ENCODE results near the gene TENT5C.

TENT5C gene

GRCh38 chr1:117659550-117660270 lies 53.9 kb downstream of the TENT5C start:
- no peak for DNase-seq

- DNase-seq, result no peak
Observed at GRCh38 chr1:117660271-117660965, 54.6 kb downstream of the TENT5C start.

- no peak for DNase-seq
Observed at GRCh38 chr1:117661027-117661426, 55.2 kb downstream of the TENT5C start.

- DNase-seq, result no peak
Observed at GRCh38 chr1:117662667-117663066, 56.8 kb downstream of the TENT5C start.

- DNase-seq, result no peak
Observed at GRCh38 chr1:117663156-117663902, 57.5 kb downstream of the TENT5C start.

GRCh38 chr1:117664314-117664713 lies 58.5 kb downstream of the TENT5C start:
- DNase-seq, result peak; percentile 26 to 60

- DNase-seq, result no peak
Observed at GRCh38 chr1:117665556-117666270, 59.9 kb downstream of the TENT5C start.

GRCh38 chr1:117669572-117669971 lies 63.7 kb downstream of the TENT5C start:
- DNase-seq, result no peak

- no peak for DNase-seq
Observed at GRCh38 chr1:117670976-117671780, 65.3 kb downstream of the TENT5C start.

- no peak for DNase-seq
Observed at GRCh38 chr1:117671781-117672501, 66.1 kb downstream of the TENT5C start.

- no peak for DNase-seq
Observed at GRCh38 chr1:117672756-117673155, 66.9 kb downstream of the TENT5C start.

GRCh38 chr1:117673405-117673804 lies 67.6 kb downstream of the TENT5C start:
- DNase-seq, result no peak

GRCh38 chr1:117674521-117675400 lies 68.9 kb downstream of the TENT5C start:
- DNase-seq, result peak in 1 of 2 donors; percentile 35

- no peak for DNase-seq
Observed at GRCh38 chr1:117675907-117676430, 70.1 kb downstream of the TENT5C start.

- no peak for DNase-seq
Observed at GRCh38 chr1:117676615-117677130, 70.8 kb downstream of the TENT5C start.
